ENCODE data around the gene RPS21. TPM values are rescaled to one million over a fixed set of nuclear protein-coding genes. Genes with fewer than 3 reads are reported as not detected.

RPS21 gene
- total and polyA plus RNA-seq, 2 of the 13 experiments (the other 11 are each of a cell fraction or from before 2014, with no cell fraction given), result 2,647 to 11,063 TPM

GRCh38 chr20:62407221-62407992, 20.5 kb downstream of the RPS21 start, which contains the start of gene CABLES2 (continued):
- TF ChIP-seq RNF219 (CRISPR knock-in tag; IDR thresholded peaks at IDR 0.05) (no peak), ZNF879 (CRISPR knock-in tag; IDR thresholded peaks at IDR 0.05) (no peak), NFATC3 (CRISPR knock-in tag; IDR thresholded peaks at IDR 0.05) (peak; percentile 93), GMEB2 (CRISPR knock-in tag; IDR thresholded peaks at IDR 0.05; ENCODE audit: low read depth) (0 out of 2 replicates have a peak, but pooled peaks have one; percentile 32), ZNF18 (CRISPR knock-in tag; IDR thresholded peaks at IDR 0.05; ENCODE audit: insufficient replicate concordance) (no peak), HDAC2 (CRISPR knock-in tag; IDR thresholded peaks at IDR 0.05) (peak; percentile 82), ZNF20 (CRISPR knock-in tag; IDR thresholded peaks at IDR 0.05) (0 out of 2 replicates have a peak, but pooled peaks have one; percentile 78), ZNF264 (CRISPR knock-in tag; IDR thresholded peaks at IDR 0.05) (peak; percentile 90), ZNF281 (CRISPR knock-in tag; IDR thresholded peaks at IDR 0.05; ENCODE audit: borderline replicate concordance) (peak; percentile 72; the same call in 1 of the 2 replicates), CBFB (CRISPR knock-in tag; IDR thresholded peaks at IDR 0.05) (peak; percentile 91), GATAD2A (CRISPR knock-in tag; IDR thresholded peaks at IDR 0.05) (peak; percentile 38; the same call in 1 of the 2 replicates), ZNF256 (CRISPR knock-in tag; conservative IDR thresholded peaks at IDR 0.05) (peak; percentile 90; the same call in 1 of the 2 replicates), RNF2 (conservative IDR thresholded peaks at IDR 0.05; ENCODE audit: low read depth) (peak; percentile 89), CTCF (CRISPR knock-in tag; IDR thresholded peaks at IDR 0.05) (peak; percentile 50), ZNF235 (CRISPR knock-in tag; IDR thresholded peaks at IDR 0.05; ENCODE audit: borderline replicate concordance) (peak; percentile 91; the same call in 1 of the 2 replicates), SRSF9 (IDR thresholded peaks at IDR 0.05; ENCODE audit: borderline replicate concordance, insufficient read depth, low read depth, low read length, poor library complexity, severe bottlenecking) (no peak), ZNF605 (CRISPR knock-in tag; IDR thresholded peaks at IDR 0.05) (peak; percentile 87), ETV5 (CRISPR knock-in tag; IDR thresholded peaks at IDR 0.05; ENCODE audit: borderline replicate concordance) (peak; percentile 56), JUNB (CRISPR knock-in tag; IDR thresholded peaks at IDR 0.05; ENCODE audit: borderline replicate concordance) (no peak)

All from HepG2 (cell line).